Ramos (cell line): ENCODE data around the gene DIAPH1.
"Not testable (repeated sequence)": the region's sequence is repeated elsewhere in the genome, so short reads cannot be mapped to it uniquely, and the experiment has no call there.

Experiments used
- in situ Hi-C: fragments of 300-500 bp; cut with MboI; formaldehyde crosslinking; loops from one replicate; pipeline ENCODE4 v1.14.3; 2022; ENCODE audit warnings: low sequenced_read_pairs; ENCODE audit not compliant: unreplicated experiment

DIAPH1 gene

DNA sequence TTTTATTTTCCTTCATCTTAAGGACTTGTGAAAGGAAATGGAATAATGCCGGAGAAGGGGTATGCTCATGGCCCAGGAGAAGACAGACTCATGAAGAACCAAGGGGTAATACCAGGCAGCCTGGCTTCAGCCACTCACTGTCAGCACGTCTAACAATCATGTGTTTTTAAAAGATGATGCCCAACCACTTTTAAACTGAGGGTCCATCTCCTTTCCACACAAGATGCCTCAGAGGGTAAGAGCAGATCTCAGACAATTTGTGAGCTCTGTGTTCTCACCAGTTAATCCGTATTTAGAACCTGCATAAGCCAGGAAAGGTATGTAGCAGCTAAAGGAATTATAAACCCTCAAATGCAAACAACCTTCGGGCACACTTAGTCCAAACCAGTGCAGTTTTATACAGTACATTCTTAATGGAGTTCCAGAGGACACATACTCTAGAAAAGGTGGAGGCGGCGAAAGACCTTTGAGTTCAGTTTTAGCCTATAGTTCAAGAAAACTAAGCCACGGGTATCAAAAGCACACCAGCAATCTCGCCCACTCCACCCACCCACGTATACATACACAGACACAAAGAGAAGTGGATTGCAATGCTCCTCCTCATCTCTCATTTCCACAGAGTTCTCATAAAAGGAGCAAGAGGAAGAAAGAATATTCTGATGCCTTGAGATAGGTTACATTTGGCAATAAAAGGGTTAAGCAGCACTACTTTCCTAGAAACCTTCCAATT is 2.6 kb downstream of the DIAPH1 start:
- in situ Hi-C loops = no loop called here

DNA sequence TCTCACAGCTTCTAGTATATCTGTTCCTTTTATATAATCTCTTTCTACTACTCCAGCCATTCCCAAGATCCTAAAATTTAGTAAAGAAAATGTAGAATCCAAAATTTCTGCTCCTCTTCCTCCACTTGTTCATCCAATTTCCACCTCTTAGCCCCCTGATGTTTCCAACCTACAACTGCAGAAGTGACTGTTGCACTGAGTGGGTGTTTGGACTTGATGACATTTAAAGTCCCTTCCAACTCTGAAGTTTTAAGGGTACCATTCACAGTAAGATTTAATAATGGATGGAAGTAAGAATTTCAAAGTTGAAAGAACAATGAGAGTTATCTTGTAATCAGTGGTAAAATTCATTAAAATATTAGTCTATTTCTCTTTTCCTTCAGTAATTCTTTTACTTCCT is 5.5 kb downstream of the DIAPH1 start:
- in situ Hi-C loops = no loop called here

DNA sequence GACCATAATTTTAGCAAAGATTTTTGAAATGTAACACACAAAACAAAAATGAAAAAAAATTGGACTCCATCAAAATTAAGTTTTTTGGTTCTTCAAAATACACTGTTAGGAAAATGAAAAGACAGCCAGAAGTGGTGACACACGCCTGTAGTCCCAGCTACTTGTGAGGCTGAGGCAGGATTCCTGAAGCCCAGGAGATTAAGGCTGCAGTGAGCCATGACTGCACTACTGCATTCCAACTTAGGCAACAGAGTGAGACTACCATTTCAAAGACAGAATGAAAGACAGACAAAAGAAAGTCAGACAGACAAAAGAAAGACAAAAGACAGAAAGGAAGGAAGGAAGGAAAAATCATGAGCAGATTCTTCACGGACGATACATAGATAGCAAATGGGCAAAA is 7.5 kb downstream of the DIAPH1 start:
- in situ Hi-C loops = no loop called here

- in situ Hi-C loops = not testable (repeated sequence)
Observed at GRCh38 chr5:141609921-141610320, 8.9 kb downstream of the DIAPH1 start.

DNA sequence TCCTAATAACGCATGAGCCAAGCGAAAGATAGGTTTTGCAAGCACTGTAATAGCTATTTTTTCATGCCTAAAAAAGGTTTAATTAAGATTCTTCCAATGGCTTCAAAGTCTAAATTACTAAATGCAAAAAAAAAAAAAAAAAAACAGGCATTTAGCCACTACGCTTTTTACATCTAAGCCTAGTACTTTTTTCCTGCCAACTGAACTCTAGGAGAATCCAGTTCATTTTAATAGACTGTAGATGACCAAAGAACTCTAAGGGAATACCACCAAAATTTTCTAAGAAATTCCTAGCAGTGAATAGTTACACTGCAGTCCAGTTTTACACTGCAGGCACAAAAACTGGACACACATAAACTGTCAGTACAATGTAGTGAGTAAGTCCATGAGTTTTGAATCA is 9.8 kb downstream of the DIAPH1 start:
- in situ Hi-C loops = no loop called here

GRCh38 chr5:141608557-141608956 is 10.2 kb downstream of the DIAPH1 start:
- in situ Hi-C loops = no loop called here

DNA sequence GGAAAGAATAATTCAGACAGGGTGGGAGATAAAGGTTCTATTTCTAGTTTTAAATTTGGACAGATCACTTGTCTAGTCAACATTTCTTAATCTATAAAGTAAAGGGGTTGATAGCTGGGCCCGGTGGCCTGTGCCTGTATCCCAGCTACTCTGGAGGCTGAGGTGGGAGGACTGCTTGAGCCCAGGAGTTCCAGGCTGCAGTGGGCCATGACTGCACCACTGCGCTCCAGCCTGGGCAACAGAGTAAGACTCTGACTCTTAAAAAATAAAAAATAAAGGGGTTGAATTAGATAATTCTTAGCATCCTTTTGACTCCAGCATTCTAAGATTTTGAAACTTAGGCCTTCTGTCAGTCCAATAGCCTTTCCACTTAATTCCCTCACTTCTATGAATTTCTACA is 10.8 kb downstream of the DIAPH1 start:
- in situ Hi-C loops = no loop called here

DNA sequence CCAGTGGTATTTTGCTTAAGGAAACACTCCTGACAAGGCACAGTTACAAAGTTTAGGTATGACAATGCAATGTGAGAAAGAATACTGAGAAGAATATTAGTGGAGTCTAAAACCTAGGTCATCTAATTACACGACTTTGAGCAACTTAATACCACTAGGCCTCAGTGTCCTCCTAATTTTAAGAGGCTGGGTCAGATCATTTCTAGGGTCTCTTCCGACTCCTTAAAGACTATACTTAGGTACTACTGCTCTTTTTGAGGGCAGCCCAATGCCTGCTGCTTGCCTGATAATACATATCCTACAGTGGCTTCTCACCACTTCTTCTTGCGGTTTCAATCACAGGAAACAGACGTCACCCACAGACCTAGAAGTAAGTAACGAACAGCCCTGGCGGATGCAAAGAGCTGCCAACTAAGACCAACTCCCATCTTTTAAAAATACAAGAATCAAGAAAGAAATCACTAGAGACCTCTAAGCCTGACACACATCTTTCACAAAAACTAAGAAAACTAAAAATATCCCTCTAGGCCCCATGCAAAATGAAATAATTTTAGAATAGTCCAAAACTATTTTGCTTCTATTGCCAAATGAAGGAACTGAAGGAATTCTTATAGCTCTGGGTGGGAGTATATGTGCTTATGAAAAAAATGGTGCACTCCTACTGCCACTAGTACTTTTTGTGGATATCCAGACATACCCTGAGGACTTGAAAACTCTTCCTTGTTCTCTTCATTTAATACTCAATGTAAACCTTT is 13.1 kb downstream of the DIAPH1 start:
- in situ Hi-C loops = no loop called here

GRCh38 chr5:141603923-141604717 is 14.7 kb downstream of the DIAPH1 start:
- in situ Hi-C loops = no loop called here

- in situ Hi-C loops = no loop called here
Observed at GRCh38 chr5:141602606-141603005, 16.2 kb downstream of the DIAPH1 start.

- in situ Hi-C loops = no loop called here
Observed at GRCh38 chr5:141598391-141599345, 20.1 kb downstream of the DIAPH1 start.

GRCh38 chr5:141597814-141598213 is 21.0 kb downstream of the DIAPH1 start:
- in situ Hi-C loops = no loop called here

DNA sequence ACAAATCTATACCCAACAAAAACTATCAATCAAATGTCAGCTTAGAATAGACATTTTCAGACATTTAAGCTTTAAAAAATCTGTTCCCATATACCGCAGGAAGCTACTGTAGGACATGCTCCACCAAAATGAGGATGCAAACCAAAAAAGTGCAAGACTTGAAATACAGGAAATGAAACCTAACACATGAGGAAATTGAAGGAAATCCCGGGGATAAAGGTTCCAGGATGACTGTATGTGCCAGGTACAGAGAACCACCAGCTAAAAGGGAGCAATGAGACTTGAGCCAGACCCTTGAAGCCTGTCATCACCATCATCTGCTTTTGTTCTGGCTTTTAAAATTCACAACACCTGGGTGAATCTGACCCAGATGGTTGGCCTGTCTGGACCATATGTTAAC is 21.4 kb downstream of the DIAPH1 start:
- in situ Hi-C loops = no loop called here

GRCh38 chr5:141596867-141597266 is 21.9 kb downstream of the DIAPH1 start:
- in situ Hi-C loops = no loop called here

- in situ Hi-C loops = no loop called here
Observed at GRCh38 chr5:141590127-141590526, 28.7 kb downstream of the DIAPH1 start.

DNA sequence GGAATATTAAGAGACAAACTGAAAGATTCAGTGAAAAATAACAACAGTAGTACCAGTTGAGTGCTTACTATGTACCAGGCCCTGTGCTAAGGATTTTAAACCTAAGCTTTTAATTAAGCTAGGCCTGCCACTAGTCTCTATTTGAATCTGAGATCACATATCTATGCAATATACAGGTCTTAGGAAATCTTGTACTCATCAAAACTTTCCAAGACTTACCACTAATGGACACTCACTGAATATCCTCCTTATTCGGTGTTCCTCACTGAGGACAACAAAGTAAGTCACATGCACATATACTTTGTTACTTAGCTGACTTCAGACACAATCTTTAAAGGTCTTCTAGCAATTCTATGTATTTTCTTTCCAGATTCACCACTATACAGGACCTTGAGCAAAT is 32.6 kb downstream of the DIAPH1 start:
- in situ Hi-C loops = loop anchor here (5.0 kb wide), 1 partner anchor 36 kb away; no protein-coding TSS in a partner anchor

DNA sequence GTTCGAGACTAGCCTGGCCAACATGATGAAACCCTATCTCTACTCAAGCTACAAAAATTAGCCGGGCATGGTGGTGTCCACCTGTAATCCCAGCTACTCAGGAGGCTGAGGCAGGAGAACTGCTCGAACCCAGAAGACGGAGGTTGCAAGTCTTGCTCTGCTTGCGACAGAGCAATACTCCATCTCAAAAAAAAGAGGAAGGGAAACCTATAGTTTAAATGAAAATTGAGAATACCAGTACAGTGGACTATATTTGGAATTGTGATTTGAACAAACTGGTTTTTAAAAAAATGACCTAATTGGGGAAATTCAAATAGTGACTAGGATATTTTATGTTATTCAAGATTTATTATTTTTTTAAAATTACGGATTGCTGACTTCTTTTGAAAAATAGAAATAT is 33.2 kb downstream of the DIAPH1 start:
- in situ Hi-C loops = loop anchor here (5.0 kb wide), 1 partner anchor 37 kb away; no protein-coding TSS in a partner anchor

DNA sequence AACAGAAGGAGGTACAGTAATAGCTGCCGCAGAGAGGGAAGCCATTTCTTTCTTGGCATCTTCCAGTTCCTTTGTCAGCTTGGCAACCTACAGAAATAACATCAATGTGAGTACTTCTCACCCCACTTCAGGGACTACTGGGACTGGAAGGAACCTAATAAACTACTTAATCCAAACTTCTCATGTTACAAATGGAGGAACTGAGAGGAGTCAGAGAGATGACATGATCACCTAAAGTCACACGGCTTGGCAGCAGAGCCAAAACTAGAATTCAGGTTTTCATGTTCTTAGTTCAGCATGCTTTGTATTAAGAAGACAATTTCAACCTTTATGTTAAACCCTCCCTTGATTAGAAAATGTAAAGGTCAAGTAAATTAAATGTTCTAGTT is 44.7 kb downstream of the DIAPH1 start:
- in situ Hi-C loops = no loop called here

DNA sequence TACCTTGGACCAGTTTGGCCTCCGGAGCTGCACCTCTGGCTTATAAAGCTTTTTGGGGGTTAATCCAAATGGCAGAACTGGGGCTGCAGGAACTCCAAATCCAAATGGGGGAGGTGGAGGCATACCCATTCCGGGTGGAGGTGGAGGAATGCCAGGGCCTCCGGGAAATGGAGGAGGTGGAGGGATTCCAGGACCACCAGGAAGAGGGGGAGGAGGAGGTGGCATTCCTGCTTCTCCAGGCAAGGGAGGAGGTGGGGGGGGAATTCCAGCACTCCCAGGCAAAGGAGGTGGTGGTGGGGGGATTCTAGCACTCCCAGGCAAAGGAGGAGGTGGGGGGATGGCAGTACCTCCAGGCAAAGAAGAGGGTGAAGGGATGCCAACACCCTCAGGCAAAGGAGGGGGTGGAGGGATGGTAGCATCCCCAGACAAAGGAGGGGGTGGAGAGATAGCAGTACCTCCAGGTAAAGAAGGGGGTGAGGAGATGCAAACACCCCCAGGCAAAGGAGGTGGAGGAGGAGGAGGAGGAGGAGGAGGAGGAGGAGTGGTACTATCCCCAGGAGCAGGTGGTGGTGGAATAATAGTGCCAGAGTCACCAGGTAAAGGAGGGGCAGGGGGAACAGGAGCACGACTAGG is 45.2 kb downstream of the DIAPH1 start:
- in situ Hi-C loops = no loop called here
